ENCODE data around the gene METTL16. TPM values are rescaled to one million over a fixed set of nuclear protein-coding genes. Genes with fewer than 3 reads are reported as not detected.

METTL16 gene
- polyA plus RNA-seq, 1 experiment: 10.4 TPM

DNA sequence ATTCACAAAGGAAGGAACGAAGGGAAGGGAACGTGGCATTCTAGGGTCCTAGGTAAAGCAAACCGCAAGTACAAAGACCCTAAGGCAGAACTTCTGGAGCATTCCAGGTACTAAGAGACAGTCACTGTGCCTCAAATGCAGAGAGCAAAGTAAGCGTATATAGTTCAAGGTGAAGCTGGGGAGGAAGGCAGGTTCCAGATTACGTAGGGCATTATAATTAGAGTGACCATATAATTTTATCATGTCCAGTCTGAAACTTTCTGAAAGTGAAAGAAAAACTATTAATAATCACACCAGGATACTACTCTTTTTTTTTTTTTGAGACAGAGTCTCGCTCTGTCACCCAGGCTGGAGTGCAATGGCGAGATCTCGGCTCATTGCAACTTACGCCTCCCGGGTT, 25.7 kb downstream of the METTL16 start:
- Histone ChIP-seq H3K36me3 (ENCODE audit: control insufficient read depth, insufficient read depth, low read length) (no peaks in the 10 kb centered on the region), H3K27me3 (ENCODE audit: control insufficient read depth, insufficient read depth, low read length) (no peaks in the 10 kb centered on the region), H3K4me3 (ENCODE audit: low read depth, low read length) (no peak overlapping the region)
- DNase-seq (ENCODE audit: low read depth): no peak
- ChIA-PET CTCF (no interaction called here), POLR2A (no interaction called here)
- TF ChIP-seq, protein P1, sequence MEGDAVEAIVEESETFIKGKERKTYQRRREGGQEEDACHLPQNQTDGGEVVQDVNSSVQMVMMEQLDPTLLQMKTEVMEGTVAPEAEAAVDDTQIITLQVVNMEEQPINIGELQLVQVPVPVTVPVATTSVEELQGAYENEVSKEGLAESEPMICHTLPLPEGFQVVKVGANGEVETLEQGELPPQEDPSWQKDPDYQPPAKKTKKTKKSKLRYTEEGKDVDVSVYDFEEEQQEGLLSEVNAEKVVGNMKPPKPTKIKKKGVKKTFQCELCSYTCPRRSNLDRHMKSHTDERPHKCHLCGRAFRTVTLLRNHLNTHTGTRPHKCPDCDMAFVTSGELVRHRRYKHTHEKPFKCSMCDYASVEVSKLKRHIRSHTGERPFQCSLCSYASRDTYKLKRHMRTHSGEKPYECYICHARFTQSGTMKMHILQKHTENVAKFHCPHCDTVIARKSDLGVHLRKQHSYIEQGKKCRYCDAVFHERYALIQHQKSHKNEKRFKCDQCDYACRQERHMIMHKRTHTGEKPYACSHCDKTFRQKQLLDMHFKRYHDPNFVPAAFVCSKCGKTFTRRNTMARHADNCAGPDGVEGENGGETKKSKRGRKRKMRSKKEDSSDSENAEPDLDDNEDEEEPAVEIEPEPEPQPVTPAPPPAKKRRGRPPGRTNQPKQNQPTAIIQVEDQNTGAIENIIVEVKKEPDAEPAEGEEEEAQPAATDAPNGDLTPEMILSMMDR (IDR thresholded peaks at IDR 0.05; ENCODE audit: insufficient read depth, low read depth, low read length): no peak

- H3K27me3 ChIP-seq (ENCODE audit: control insufficient read depth, insufficient read depth, low read length): no peaks in the 10 kb centered on the region
- TF ChIP-seq, protein P1 (IDR thresholded peaks at IDR 0.05; ENCODE audit: insufficient read depth, low read depth, low read length): no peak
- ChIA-PET POLR2A (no interaction called here), CTCF (no interaction called here)
- DNase-seq (ENCODE audit: low read depth): no peak
- no peak overlapping the region for H3K4me3 ChIP-seq (ENCODE audit: low read depth, low read length)
- no peaks in the 10 kb centered on the region for H3K36me3 ChIP-seq (ENCODE audit: control insufficient read depth, insufficient read depth, low read length)
These were observed 26.1 kb downstream of the METTL16 start for GRCh38 chr17:2485543-2485942.

- DNase-seq (ENCODE audit: low read depth): no peak
- Histone ChIP-seq H3K4me3 (ENCODE audit: low read depth, low read length) (no peak overlapping the region), H3K27me3 (ENCODE audit: control insufficient read depth, insufficient read depth, low read length) (no peaks in the 10 kb centered on the region), H3K36me3 (ENCODE audit: control insufficient read depth, insufficient read depth, low read length) (no peaks in the 10 kb centered on the region)
- ChIA-PET CTCF (no interaction called here), POLR2A (no interaction called here)
- TF ChIP-seq, protein P1 (IDR thresholded peaks at IDR 0.05; ENCODE audit: insufficient read depth, low read depth, low read length): no peak
These were observed 26.8 kb downstream of the METTL16 start for GRCh38 chr17:2484876-2485275.

- CTCF ChIA-PET: no interaction called here
- Histone ChIP-seq H3K27me3 (ENCODE audit: control insufficient read depth, insufficient read depth, low read length) (no peaks in the 10 kb centered on the region), H3K36me3 (ENCODE audit: control insufficient read depth, insufficient read depth, low read length) (no peaks in the 10 kb centered on the region), H3K4me3 (ENCODE audit: low read depth, low read length) (no peak overlapping the region)
- POLR2A ChIA-PET: no interaction called here
- TF ChIP-seq, protein P1 (IDR thresholded peaks at IDR 0.05; ENCODE audit: insufficient read depth, low read depth, low read length): no peak
- no peak for DNase-seq (ENCODE audit: low read depth)
These were observed 28.6 kb downstream of the METTL16 start for GRCh38 chr17:2483084-2483483.

- ChIA-PET CTCF (interaction anchor here (1.0 kb wide), 1 partner anchor 439 kb away, joined by 3 read pairs; no protein-coding TSS in a partner anchor), POLR2A (no interaction called here)
- Histone ChIP-seq H3K27me3 (ENCODE audit: control insufficient read depth, insufficient read depth, low read length) (no peaks in the 10 kb centered on the region), H3K36me3 (ENCODE audit: control insufficient read depth, insufficient read depth, low read length) (no peaks in the 10 kb centered on the region; the same call in 1 of the 2 replicates), H3K4me3 (ENCODE audit: low read depth, low read length) (no peak overlapping the region)
- TF ChIP-seq, protein P1 (IDR thresholded peaks at IDR 0.05; ENCODE audit: insufficient read depth, low read depth, low read length): no peak
- no peak for DNase-seq (ENCODE audit: low read depth)
These were observed 29.5 kb downstream of the METTL16 start for GRCh38 chr17:2482218-2482617.

Measured in BJ (cell line).